Measurements from ENCODE around the gene CAMTA1.

The CAMTA1 gene

DNA sequence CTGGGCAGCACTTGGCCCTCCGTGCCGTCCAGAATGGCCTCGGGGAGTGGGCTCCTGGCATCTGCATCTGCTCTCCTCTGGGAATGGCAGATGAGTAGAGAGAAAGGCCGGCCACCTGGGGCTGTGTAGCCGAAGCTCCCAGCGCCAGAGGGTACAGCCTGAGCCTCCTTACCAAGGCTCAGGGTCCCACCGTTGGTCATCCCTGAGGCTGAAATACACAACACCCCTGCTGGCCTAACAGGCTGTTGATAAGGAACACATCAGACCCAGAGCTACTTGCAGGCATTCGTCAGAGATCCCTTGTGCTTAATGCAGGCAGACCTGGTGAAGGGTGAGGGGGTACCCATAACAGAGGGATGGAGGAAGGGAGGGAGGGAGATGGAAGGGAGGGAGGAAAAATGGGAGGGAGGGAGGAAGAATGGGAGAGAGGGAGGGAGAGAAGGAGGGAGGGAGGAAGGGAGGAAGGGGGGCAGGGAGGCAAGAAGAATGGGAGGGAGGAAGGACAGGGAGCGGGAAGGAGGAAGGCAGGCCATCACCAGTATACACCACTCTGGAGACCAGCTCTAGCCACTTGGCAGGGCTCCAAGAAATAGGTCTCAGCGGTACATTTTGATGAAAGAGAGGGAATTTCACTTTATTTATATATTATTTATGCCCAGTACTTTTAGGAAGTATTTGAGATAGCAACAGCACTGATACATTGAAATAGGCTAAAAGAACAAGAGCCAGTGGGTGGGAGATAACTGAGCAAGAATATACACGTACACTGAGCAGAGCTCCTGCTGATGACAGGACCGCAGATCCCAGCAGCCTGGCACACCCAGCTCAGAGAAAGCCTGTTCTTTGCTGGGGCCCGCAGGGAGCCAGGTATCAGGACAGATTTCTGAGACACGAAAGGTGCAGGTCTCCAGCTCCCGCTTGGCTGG lies 670.8 kb downstream of the CAMTA1 start:
- DNase-seq (ENCODE audit: low read depth) = no peak

DNA sequence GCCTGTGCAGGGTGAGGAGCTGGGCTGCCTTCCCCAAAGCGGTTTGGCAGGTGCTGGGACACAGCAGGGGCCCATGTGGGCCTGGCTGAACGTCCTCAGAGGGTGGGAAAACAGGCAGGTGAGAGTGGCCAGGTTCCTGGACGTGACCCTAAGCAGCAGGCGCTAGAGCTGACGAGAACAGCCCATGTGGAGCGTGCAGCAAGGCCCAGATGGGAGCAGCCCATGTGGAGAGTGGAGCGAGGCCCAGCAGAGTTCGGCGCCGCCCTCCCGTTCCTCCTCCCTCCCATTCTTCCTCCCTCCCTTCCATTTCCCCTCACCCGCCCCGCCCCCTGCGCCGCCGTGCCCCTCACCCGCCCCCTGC lies 671.4 kb downstream of the CAMTA1 start:
- no peak for DNase-seq (ENCODE audit: low read depth)

DNA sequence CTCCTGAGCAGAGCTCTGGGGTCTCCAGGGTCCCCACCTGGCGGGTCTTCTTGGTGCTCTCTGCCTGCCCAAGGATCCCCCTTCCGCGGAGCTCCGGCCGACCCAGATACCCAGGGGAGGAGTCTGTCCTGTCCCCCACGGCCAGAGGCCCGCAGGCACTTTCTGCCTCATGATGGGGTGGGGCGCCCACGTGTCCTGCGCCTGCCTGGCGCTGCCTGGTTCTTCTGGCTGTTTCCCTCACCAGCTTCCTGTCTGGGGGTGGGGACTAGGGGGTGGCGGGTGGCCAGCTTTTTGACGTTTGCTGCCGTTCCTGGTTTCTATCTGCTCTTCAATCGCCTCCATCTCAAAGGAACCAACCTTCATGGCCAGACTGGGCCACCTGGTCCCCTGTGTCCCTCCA lies 672.6 kb downstream of the CAMTA1 start:
- no peak for DNase-seq (ENCODE audit: low read depth)

DNA sequence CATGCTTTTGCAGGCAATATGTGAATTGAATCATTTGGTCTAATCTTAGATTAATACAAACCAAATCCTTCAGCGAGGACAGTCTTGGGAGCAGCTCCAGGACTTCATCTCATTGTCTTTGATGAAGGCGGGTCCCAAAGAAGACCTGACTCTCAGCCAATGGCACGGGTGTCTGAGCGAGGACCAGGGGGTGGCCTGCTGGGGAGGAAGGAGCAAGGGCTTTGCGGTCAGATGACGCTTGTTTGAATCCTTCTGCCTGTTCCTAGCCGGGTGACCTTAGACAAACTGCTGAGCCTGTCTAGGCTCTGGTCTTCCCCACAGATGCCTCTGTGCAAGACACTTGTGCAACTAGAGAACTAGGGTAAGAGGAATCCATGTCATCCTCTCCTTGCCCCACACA lies 673.7 kb downstream of the CAMTA1 start:
- no peak for DNase-seq (ENCODE audit: low read depth)

DNA sequence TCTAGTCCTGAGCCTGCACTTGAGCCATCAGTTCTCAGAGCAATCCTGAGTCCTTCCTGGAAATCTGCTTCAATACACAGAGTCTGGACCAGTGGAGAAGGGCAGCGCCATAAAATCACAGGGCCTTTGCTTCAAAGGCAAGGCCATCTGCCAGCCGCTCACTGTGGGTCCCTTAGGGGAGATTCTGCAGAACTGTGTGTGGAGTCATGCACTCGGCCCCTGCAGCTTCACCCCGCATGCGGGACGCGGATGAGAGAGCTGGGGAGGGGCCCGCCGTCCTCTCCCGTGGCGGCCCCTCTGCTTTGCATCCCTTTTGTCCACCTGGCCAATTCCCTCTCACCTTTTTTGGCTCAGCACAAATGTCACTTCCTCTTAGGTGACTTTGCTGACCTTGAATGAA lies 674.7 kb downstream of the CAMTA1 start:
- DNase-seq (ENCODE audit: low read depth) = no peak

DNA sequence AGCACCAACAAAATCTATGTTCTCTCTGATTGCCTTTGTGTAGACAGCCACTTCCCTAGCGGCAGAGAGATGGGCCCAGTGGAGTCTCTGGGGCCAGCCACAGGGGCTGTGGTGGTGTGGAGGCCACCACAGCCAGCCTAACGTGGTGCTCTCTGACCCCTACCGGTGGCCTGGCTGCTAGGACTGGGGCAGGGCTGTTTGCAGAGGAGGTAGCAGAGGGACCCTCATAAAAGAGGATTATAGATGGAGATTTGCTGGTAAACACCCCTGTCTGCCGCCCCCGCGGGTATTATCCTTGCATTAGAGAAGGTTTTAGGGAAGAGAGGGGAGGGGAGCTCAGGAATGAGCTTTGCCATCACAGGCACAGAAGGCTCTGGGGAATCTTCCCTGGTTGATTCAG lies 675.6 kb downstream of the CAMTA1 start:
- no peak for DNase-seq (ENCODE audit: low read depth)

DNA sequence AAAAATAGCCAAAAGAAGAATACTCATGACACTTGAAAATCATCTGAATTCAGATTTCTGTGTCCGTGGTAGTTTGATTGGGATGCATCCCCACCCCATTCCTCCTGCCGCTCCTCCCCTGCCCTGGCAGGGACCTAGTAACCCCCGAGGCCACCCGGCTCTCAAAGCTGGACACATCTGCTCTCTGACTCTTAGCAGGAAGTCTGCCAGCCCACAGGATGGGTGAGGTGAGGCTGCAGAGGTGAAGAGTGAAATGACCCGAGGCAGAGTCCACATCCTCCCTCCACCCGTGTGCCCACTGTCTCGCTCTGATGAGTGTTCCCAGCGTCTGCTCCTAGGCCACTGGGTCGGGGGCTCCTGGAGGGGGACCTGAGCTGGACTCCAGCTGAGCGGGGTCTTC lies 677.4 kb downstream of the CAMTA1 start:
- DNase-seq (ENCODE audit: low read depth) = no peak

DNA sequence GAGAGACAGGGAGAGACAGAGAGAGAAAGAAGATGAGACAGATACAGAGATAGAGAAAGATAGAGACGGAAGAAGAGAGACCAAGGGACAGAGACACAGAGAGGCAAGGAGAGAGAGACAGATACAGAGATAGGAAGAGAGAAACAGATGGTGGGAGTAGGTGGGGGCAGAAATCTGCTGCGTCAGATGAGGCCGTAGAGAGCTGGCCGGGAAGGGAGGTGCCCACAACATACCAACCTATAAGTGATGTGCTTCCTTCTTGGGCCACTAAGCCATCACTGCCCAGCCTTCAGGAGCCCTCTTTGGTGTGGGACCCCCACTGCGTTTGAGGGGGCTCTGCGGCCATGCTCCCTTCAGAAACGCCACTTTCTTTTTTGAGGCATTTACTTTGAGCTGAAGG lies 678.3 kb downstream of the CAMTA1 start:
- no peak for DNase-seq (ENCODE audit: low read depth)

DNA sequence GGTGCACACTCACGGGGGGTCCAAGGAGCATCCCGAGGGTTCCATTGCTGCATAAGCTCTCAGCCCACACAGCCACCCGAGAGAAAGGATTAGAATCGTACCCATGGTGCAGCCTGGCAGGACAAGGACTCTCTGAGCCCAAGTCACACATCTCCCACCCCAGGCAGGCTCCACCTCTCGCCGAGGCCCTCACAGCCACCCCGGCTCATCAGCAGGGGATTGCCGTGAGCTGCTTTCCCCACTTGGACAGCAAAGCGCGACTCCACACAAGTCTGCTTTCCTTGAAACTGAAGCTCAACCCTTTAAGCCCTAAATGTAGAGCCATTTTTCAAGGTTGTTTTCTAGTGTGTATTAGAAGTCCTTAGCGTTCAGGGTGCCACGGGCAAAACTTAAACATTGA lies 679.5 kb downstream of the CAMTA1 start:
- DNase-seq (ENCODE audit: low read depth) = no peak

DNA sequence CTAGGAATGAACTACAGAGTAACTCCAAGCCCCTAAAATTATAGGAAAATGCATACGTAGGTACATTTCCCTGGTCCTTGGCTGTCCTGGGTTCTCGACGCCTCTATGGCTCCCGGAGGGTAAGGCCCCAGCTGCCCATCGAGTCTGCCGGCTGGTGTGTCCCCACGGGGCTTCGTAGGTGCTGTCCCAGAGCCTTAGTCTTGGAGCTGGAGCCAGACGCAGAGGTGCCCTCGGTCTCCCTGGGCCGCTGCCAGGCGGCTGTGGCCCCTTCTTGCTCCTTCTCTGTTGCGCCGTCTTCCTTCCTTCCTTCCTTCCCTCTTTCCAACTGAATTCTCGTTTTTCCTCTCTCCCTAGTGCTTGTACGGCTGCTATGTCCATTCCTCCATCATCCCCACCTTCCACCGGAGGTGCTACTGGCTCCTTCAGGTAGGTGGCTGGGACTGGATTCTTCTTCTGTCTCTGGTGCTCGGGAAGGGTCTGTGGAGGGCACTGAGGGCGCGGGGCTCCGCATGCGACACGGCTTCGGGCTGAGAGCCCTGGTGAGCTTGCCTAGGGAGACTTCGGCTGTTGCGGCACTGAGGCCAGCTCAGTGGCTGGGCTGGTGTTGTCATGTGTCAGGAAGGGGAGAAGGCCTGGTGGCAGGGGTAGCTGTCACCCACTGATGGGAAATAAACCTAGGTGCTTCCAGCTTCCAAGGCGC lies 682.4 kb downstream of the CAMTA1 start:
- no peak for DNase-seq (ENCODE audit: low read depth)

DNA sequence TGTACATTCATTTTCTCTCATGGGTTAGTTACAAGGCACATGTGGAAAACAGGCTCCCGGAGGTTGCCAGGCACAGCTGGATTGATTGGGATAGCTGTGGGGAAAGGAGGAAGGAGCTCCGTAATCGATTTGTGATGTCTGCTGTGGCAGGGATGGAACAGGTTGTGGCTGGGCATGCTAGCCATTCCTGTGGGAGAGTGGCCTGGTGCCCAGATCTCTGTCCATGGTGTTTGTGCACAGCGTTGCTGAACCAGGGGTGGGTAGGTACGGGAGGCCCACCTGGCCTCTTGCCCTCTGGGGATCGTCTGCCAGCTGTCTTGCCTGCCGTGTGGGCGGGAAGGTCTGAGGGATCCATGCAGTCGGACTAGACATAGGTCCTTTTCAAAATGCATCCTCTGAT lies 683.0 kb downstream of the CAMTA1 start:
- DNase-seq (ENCODE audit: low read depth) = no peak

DNA sequence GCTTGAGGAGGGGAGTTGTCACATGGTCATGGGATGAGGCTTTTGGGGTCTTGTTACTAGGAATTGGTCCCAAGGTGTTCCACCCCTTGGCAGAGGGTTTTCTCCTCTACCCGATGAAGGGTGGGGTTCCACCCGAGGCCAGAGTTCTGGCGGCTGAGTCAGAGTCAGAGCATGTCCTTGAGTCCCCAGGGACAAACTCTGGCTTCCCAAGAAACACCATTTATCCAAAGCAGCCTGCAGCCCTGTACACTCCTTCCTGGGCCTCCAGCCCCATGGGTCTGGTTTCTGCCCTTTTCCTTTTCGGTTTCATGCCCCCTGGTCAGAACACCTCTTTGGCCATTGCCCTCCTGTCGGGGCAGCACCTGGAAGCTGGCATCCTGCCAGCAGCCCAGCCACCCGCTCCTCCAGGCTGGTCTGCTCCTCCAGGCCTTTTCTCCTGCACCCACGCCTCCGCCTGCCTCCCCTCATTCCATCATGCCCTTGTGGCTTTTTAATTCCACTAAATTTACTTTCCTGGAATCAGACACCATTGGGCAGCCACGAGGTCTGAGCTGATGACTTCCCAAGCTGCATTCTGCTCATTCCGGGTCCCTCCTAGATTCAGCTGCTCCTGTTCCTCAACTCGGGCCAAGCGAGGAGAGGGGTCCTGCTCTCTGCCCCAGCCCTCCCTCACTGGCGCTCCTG lies 684.1 kb downstream of the CAMTA1 start:
- no peak for DNase-seq (ENCODE audit: low read depth)

DNA sequence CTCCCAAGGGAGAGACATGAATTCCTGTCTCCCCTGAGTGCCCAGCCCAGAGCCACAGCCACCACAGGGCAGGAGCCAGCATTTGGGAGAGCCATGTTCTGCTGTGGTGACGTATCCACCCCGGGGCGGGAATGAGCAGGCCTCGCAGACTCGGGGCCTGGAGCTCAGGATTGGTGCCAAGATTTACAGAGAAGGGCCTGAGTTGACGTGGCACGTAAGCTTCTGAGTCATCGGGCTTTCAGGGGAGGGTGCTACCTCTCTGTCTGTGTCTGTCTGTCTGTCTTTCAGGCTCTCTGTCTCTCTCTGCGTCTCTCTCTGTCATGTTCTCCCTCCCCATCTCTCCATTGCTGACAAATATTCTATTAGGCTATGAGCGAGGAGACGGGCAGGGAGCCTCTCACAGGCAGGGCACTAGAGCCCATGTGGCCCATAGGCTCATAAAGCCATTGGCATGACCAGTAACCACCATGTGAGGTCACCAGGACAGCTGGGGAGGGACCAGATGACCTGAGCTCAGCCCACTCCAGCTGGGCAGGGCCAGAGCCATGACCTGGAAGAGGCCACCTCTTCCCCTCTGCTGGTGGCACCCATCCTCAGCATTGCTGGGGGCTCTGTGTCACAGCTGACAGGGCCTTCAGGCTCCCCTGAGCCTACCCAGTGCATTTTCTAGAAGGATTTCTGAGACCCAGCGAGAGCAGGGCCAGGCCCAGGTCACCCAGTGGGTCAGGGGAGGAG lies 685.8 kb downstream of the CAMTA1 start:
- no peak for DNase-seq (ENCODE audit: low read depth)

DNA sequence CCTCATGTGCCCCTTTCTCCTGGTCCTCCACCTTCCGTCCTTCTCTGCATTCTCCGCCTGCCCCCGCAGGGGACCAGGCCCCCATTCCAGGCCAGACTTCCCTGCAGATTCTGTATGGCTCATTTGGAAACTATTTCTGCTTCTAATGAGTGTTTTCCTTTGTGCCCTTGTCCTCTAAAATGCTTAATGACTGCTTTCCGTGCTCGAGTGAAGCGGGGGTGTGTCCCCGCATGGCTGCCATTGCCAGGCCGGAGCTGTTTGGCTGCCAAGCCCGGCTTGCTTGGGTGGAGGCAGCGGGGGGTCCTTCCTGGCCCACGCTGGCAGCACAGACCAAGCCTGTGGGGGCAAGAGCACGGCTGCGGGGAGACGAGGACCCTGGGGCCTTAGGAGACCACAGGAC lies 686.6 kb downstream of the CAMTA1 start:
- DNase-seq (ENCODE audit: low read depth) = no peak

DNA sequence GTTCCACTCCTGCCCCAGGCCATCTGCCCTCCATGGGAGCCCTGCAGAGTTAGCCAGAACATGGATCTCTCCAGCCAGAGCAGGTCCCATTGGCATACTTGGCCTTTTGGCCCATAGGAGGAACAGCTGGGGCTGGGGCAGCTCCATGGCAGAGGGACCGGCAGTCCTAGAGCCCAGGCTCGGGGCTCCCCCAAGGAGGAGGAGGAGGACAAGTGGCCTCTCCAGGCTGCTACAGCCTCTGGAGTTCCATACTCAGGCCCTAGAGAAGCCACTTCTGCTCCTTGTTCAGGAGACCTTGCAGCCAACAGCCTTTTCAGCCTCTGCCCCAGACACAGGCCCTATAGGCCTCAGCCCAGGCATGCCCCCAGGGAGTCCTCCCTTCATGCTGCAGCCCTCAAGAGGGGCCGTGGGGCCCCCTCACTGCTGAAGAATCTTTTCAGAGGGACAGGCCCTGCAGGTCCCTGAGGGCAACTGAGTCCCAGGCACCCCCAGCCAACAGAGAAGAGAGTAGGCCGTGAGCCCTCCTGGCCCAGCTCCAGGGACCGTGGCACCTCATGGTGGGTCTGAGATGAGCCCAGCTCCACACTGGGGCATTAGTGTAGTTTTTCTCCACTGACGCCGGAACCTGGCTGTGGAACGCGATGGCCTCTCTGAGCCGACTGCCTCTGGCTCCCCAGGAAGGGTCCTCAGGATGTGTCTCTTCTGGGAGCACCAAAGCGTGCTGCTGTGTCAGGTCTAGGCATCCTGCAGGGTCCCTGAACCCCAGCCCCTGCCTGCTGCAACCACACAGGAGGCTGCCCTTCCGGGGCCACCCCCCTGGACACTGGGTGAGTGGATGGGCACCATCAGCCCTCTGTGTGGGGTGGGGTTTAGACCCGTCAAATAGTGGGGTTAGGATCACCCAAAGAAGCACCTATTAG lies 688.2 kb downstream of the CAMTA1 start:
- no peak for DNase-seq (ENCODE audit: low read depth)

DNA sequence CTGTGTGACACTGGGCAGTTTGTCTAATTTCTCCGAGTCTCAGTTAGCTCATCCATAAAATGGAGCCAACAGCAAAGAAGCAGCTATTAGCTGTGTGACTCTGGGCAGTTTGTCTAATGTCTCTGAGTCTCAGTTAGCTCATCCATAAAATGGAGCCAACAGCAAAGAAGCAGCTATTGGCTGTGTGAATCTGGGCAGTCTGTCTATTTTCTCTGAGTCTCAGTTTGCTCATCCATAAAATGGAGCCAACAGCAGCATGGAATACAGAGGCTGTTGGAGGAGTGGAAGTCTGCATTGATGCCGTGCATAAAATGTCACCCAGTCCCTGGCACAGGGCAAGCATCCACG lies 688.9 kb downstream of the CAMTA1 start:
- DNase-seq (ENCODE audit: low read depth) = no peak

DNA sequence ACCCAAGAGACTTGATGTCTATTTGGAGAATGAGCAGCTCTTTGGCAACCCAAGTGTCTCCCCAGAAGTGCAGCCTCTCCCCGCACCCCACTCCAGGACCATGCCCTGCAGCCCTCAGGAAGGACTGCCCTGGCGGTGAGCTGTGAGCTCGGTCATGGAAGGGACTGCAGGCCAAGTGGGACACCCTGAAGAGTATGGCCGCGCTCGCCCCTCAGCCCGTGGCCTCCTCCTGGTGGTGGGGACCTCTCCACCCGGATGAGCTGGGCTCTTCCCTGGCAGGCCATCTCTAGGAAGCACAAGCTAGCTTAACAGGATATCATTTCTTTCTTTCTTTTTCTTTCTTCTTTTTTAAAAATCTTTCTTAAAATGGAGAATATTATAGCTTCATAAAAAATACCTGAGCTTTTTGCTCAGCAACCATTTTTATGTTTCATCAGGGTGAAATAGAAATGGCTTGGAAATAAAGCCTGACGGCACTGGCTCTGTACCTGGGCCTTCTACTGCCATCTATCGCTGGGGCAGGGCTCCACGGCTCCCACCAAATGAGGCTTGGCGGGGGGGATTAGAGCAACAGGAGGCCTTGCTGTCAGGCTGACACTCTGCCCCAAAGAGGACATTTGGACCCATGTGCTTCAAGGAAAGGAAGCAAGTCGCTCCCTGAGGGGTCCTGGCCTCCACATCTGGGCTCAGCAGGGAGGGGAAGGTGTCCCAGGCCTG lies 689.7 kb downstream of the CAMTA1 start:
- DNase-seq (ENCODE audit: low read depth) = no peak

DNA sequence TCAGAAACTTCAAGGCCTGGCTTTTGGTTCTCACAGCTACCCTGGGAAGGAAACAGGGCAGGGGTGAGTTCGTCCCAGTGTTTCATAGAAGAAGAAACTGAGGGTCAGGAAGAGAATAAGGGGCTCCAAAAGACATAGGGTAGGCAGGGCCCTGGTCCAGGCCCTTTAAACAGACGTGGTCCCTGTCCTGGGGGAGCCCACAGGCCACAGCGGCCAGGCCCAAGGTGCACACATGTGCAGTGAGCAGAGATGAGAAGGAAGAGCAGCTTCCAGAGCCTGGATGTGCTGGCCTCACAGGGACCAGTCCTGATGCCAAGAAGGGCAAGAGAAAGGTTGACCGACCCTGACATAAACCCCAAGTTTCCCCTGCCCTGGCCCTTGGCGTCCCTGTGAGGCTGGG lies 690.4 kb downstream of the CAMTA1 start:
- no peak for DNase-seq (ENCODE audit: low read depth)

DNA sequence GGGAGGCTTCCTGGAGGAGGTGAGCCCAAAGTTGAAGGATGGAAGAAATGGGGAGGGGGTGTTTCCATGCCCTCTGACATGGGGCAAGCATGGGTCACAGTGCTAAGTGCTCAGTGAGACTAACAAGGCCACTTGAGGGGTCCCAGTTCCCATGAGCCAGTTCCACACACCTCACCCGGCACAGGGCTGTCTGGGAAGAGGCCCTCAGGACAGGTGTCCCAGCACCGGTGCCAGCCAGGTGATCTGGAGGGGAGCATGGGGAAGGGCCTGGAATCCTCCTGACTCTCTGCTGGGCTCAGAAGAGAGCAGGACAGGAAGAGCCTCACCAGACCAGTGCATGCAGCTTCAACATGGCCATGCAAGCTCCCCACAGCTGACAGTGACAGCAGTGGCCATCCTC lies 691.1 kb downstream of the CAMTA1 start:
- no peak for DNase-seq (ENCODE audit: low read depth)

DNA sequence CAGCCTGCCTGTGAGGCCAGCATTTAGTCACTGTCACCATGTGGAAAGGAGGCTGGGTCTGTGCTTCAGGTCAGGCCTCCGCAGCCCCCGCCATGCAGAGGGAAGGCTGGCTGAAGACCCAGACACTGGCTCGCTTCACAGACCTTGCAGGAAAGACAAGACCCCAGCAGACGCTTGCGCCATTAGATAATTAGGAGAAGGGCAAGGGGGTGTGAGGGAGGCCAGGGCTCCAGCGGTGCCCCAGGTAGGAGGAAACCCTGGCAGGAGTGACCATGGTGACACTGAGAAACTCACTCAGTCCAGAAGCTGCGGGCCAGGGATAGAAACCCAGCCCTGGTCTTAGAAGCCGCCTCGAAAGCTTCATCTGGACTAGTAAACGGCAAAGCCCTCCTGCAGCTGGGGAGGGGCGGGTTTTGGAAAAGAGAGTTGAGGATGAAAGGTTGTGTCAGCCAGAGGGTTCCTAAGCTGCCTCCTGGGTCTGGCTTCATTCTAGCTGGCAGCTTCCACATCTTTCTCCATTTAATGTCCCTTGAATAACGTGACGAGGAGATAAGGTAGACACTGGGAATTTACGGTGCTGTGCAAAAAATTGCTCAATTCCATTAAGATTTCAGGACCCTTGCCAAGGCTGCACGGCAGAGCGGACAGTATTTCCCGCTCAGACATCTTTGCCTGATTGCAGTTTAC lies 691.8 kb downstream of the CAMTA1 start:
- DNase-seq (ENCODE audit: low read depth) = no peak
